ENCODE data around the gene MLN. TPM values are rescaled to one million over a fixed set of nuclear protein-coding genes. Genes with fewer than 3 reads are reported as not detected.

Gene MLN
- total and polyA plus RNA-seq, 2 experiments from 2014 or later: not detected

GRCh38 chr6:33779290-33779689 lies 24.5 kb downstream of the MLN start:
- Histone ChIP-seq H3K9me2 (ENCODE audit: insufficient read depth) (no peaks in the 10 kb centered on the region), H3K4me2 (no peak overlapping the region), H3K27me3 (ENCODE audit: insufficient read depth) (no peaks in the 10 kb centered on the region), H4K20me1 (replicated peaks; ENCODE audit: insufficient read depth) (no peaks in the 10 kb centered on the region; the same call in 1 of the 2 replicates), H2AFZ (no peak overlapping the region), H3K36me3 (ENCODE audit: insufficient read depth) (peaks cover 26% of the 10 kb centered on the region), H3K4me1 (ENCODE audit: insufficient read depth) (peaks cover 38% of the 10 kb centered on the region), H3F3A (replicated peaks; ENCODE audit: low read depth) (no peaks in the 10 kb centered on the region; the same call in 1 of the 2 replicates), H3K27ac (ENCODE audit: low read depth) (peak overlapping the region; percentile 61), H3K79me2 (replicated peaks; ENCODE audit: insufficient read depth) (no peaks in the 10 kb centered on the region; the same call in 1 of the 2 replicates), H3K4me3 (no peak overlapping the region)
- peaks cover 88% of the 10 kb centered on the region for H3K36me3 Mint-ChIP-seq (ENCODE audit: low read depth)
- H3K9me3 Mint-ChIP-seq: no peaks in the 10 kb centered on the region
- no peak overlapping the region; the same call in 2 of the 3 replicates for H3K4me3 Mint-ChIP-seq
- ATAC-seq (peak; percentile 47), DNase-seq (ENCODE audit: low spot score) (peak; percentile 48)
- peaks cover 48% of the 10 kb centered on the region for H3K4me1 Mint-ChIP-seq
- H3K27me3 Mint-ChIP-seq (ENCODE audit: insufficient read depth, low read depth, poor library complexity): peaks cover 12% of the 10 kb centered on the region
- H3K27ac Mint-ChIP-seq: peak overlapping the region; percentile 95
- TF ChIP-seq EZH2 (IDR thresholded peaks at IDR 0.05; ENCODE audit: low read depth, unreplicated experiment) (no peak), CTCF (conservative IDR thresholded peaks at IDR 0.05; ENCODE audit: low read depth in 2 of 2) (peak; percentile 39 to 48)

- Histone ChIP-seq H3K9me2 (ENCODE audit: insufficient read depth) (no peaks in the 10 kb centered on the region), H3F3A (replicated peaks; ENCODE audit: low read depth) (no peaks in the 10 kb centered on the region; the same call in 1 of the 2 replicates), H3K79me2 (replicated peaks; ENCODE audit: insufficient read depth) (no peaks in the 10 kb centered on the region; the same call in 1 of the 2 replicates), H3K4me3 (no peak overlapping the region), H4K20me1 (replicated peaks; ENCODE audit: insufficient read depth) (no peaks in the 10 kb centered on the region; the same call in 1 of the 2 replicates), H3K36me3 (ENCODE audit: insufficient read depth) (peaks cover 23% of the 10 kb centered on the region), H2AFZ (no peak overlapping the region), H3K27me3 (ENCODE audit: insufficient read depth) (no peaks in the 10 kb centered on the region), H3K27ac (ENCODE audit: low read depth) (0 out of 2 replicates have a peak overlapping the region, but pooled peaks have one; percentile 61), H3K4me1 (ENCODE audit: insufficient read depth) (peaks cover 38% of the 10 kb centered on the region), H3K4me2 (no peak overlapping the region)
- no peaks in the 10 kb centered on the region for H3K9me3 Mint-ChIP-seq
- DNase-seq (ENCODE audit: low spot score) (no peak), ATAC-seq (no peak)
- peaks cover 48% of the 10 kb centered on the region for H3K4me1 Mint-ChIP-seq
- peaks cover 12% of the 10 kb centered on the region for H3K27me3 Mint-ChIP-seq (ENCODE audit: insufficient read depth, low read depth, poor library complexity)
- H3K27ac Mint-ChIP-seq: no peak overlapping the region
- no peak overlapping the region for H3K4me3 Mint-ChIP-seq
- H3K36me3 Mint-ChIP-seq (ENCODE audit: low read depth): peaks cover 81% of the 10 kb centered on the region
- no peak for TF ChIP-seq STAT1 (IDR thresholded peaks at IDR 0.05; ENCODE audit: unreplicated experiment)
- no peak for TF ChIP-seq EZH2 (IDR thresholded peaks at IDR 0.05; ENCODE audit: low read depth, unreplicated experiment)
- no peak for TF ChIP-seq CTCF (conservative IDR thresholded peaks at IDR 0.05; ENCODE audit: low read depth in 2 of 2)
- no peak for TF ChIP-seq ETS1 (IDR thresholded peaks at IDR 0.05)
- TF ChIP-seq ZNF114 (CRISPR knock-in tag; IDR thresholded peaks at IDR 0.05): no peak
- TF ChIP-seq CREB1 (CRISPR knock-in tag; IDR thresholded peaks at IDR 0.05; ENCODE audit: low read depth): no peak
- TF ChIP-seq POLR2AphosphoS5 (IDR thresholded peaks at IDR 0.05; ENCODE audit: low read depth): no peak
Measured at GRCh38 chr6:33778444-33779121, 25.2 kb downstream of the MLN start.
